ENCODE results near the gene UGT2B11.

GRCh38 chr4:69196209-69196965 is 18.2 kb downstream of the UGT2B11 start:
- TF ChIP-seq CTCF (IDR thresholded peaks at IDR 0.05) (no peak), POLR2A (IDR thresholded peaks at IDR 0.05) (no peak)
